OCI-LY7 (cell line): ENCODE measurements around the gene ZNF276.

Experiments used
- EZH2phosphoT487 ChIP-seq: fragments of 200-600 bp; sonication (generic); IDR thresholded peaks from 2 replicates; pipeline ENCODE4 v1.6.1; 2018; ENCODE audit warnings: low read depth, borderline replicate concordance, mild to moderate bottlenecking, mixed run types, antibody characterized with exemption, low read length, moderate library complexity, mixed read lengths
- TF ChIP-seq, protein P1 (sequence below): fragments of 200-600 bp; sonication (generic); conservative IDR thresholded peaks from 2 replicates; pipeline ENCODE4 v1.5.1; 2014; ENCODE audit warnings: mild to moderate bottlenecking, antibody characterized with exemption, low read length, moderate library complexity, mixed read lengths

DNA sequence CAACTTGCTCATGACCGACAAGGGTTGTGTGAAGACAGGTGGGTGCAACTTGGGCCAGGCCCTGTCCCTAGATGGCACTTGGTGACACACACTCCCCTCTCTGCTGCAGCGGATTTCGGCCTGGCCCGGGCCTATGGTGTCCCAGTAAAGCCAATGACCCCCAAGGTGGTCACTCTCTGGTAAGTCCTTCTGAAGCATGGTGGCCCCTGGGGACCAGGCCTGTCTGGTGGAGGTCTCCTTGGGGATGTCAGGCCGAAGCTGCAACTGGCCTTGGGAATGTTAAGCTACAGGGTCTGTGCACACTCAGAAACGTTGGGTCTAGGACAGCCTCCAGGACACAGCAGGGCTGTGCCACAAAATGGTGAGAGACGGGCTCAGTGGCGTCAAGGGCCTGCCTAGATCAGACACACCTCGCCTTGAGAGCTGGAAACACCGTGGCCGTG lies 28.0 kb upstream of the ZNF276 start:
- TF ChIP-seq, protein P1, sequence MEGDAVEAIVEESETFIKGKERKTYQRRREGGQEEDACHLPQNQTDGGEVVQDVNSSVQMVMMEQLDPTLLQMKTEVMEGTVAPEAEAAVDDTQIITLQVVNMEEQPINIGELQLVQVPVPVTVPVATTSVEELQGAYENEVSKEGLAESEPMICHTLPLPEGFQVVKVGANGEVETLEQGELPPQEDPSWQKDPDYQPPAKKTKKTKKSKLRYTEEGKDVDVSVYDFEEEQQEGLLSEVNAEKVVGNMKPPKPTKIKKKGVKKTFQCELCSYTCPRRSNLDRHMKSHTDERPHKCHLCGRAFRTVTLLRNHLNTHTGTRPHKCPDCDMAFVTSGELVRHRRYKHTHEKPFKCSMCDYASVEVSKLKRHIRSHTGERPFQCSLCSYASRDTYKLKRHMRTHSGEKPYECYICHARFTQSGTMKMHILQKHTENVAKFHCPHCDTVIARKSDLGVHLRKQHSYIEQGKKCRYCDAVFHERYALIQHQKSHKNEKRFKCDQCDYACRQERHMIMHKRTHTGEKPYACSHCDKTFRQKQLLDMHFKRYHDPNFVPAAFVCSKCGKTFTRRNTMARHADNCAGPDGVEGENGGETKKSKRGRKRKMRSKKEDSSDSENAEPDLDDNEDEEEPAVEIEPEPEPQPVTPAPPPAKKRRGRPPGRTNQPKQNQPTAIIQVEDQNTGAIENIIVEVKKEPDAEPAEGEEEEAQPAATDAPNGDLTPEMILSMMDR: no peak
- no peak for TF ChIP-seq EZH2phosphoT487
